Measurements from ENCODE around the gene GRAP2. TPM values are rescaled to one million over a fixed set of nuclear protein-coding genes. Genes with fewer than 3 reads are reported as not detected.

The GRAP2 gene
- total RNA-seq, 1 experiment from 2014 or later: not detected

DNA sequence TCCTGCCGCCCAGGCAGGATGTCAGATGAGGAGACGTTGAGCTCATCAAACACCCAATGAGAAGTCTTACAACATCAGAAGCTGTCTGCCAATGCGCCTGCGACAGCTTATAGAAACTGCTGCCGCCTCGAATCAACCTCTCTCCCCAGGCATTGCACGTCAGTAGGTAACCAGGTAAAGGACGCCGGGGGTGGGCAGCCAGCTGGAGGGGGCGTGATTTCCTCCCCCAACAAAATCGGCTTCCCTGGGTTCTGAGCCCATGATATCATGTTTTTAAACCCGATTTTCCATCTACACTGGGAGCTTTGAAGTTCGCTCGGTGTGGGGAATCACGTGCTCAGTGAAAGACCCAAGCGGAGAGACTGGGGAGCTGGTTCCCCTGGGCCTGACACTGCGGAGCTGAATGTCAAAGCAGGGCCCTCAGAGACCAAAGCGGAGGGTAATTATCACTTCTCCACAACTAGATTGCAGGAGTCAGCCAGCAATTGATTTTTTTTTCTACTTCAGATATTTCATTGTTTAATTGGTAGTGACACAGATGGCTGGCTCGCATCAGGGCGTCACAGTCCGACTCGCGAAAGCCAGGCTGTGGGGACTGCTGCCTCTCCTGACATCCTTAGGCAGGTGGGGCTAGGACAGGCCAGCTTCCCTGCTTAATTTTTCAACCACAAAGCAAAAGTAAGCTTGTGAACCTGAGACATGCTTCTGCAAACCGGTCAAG, 109.2 kb downstream of the GRAP2 start:
- no peak for DNase-seq (ENCODE audit: low read depth)

GRCh38 chr22:40010746-40011145, 109.9 kb downstream of the GRAP2 start:
- DNase-seq (ENCODE audit: low read depth): no peak

DNA sequence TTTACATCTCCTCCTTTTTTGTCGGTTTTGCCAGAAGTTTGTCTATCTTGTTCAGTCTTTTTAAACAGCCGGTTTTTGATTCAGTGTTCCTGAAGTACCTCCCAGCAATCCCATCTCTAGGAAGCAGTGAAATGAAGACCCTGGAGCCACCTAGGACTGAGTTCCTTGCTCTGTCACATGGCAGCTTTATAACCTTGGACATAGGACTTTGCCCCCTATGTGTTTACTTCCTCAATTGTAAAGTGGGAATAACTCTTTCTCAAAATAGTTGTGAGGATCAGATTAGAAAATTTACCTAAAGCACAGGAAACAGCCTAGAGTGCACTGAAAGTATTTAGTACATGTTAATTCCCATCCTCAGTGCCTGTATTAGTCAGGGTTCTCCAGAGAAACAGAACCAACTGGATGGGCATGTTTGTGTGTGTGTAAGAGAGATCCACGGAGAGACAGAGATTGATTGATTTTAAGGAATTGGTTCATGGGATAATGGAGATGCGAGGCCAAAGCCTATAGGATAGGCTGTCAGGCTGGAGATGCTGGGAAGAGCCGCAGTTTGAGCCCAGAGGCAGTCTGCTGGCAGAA, 113.9 kb downstream of the GRAP2 start:
- no peak for DNase-seq (ENCODE audit: low read depth)

DNA sequence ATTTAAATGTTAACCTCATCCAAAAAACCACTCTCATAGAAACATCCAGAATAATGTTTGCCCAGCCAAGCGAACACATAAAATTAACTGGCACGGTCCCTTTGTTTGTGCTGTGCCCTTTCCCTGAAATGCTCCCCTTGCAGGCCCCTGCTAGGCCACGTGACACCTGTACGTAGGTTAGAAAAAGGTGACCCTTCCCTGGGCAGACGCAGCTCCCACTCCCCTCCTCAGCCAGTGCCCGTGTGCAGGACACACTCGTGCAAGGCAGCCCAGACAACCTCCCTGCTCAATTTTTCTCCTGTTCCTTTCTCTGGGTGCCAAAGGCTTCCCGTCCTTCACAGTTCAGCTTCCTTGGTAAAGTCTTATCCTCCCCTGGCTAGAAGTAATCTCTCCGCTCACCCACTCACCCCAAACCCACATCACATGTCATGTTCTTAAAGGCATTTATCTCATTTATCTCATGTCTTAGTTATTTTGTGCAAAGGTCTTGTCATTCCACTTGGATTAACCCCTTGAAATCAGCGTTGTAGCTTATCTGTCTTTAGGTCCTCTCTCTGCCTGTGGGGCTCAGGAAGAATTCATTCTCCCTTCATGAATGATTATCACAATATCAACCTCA, 114.6 kb downstream of the GRAP2 start:
- no peak for DNase-seq (ENCODE audit: low read depth)

- DNase-seq (ENCODE audit: low read depth): no peak
Observed at GRCh38 chr22:40018051-40018450, 117.2 kb downstream of the GRAP2 start.

GRCh38 chr22:40019100-40019499, 118.2 kb downstream of the GRAP2 start:
- DNase-seq (ENCODE audit: low read depth): no peak

- DNase-seq (ENCODE audit: low read depth): no peak
Observed at GRCh38 chr22:40020956-40021355, 120.1 kb downstream of the GRAP2 start.

DNA sequence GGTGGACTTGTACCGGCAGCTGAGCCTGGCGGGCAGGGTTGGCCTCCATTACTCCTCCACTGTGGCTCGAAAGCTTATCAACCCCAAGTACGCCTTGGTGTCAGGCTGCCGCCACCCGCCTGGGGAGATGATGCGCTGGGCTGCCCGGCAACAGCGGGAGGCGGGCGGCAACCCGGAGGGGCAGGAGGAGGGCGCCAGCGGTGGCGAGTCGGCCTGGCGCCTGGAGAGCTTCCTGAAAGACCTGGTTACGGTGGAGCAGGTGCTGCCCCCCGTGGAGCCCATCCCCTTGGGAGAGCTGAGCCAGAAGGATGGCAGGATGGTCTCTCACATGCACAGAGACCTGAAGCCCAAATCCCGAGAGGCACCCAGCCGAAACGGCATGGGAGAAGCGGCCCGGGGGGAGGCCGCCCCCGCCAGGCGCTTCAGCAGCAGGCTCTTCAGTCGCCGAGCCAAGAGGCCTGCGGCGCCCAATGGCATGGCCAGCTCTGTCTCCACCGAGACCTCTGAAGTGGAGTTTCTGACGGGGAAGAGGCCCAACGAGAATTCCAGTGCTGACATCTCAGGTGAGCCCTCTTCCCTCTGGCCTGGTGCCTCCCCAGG, 120.6 kb downstream of the GRAP2 start:
- no peak for DNase-seq (ENCODE audit: low read depth)

GRCh38 chr22:40022536-40023240, 121.8 kb downstream of the GRAP2 start:
- no peak for DNase-seq (ENCODE audit: low read depth)

Other genes with a start within 250 kb of the GRAP2 start
- not detected in 2 replicates for gene ENTHD1, start 7.3 kb upstream of the GRAP2 start, total RNA-seq (2014; rRNA removed)
- gene TMA7B, start 59.3 kb downstream of the GRAP2 start, total RNA-seq (2014; rRNA removed): not detected in 2 replicates
- not detected in 2 replicates for gene FAM83F, start 93.9 kb downstream of the GRAP2 start, total RNA-seq (2014; rRNA removed)

All from LHCN-M2 (cell line).